ENCODE measurements around the gene RPP14.

The RPP14 gene

DNA sequence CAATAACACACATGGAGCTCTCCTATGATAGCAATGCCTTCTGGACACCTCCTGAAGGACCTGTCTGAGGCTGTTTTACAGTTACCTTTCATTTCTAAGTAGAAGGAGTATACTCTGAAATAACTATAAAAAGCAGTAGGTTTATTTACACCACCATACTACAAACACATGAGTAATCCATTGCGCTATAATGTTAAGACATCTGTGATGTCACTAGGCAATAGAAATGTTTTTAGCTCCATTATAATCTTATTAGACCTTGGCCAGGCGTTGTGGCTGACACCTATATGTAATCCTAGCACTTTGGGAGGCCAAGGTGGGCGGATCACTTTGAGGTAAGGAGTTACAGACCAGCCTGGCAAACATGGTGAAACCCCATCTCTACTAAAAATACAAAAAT is 51.4 kb downstream of the RPP14 start:
- DNase-seq: no peak
- no peak overlapping the region for H3K4me3 ChIP-seq (ENCODE audit: low read depth, low read length)
- no peaks in the 10 kb centered on the region for H3K36me3 ChIP-seq (replicated peaks)
- H3K27ac ChIP-seq: no peak overlapping the region
- H3K27me3 ChIP-seq (replicated peaks): no peaks in the 10 kb centered on the region
- TF ChIP-seq, protein P1, sequence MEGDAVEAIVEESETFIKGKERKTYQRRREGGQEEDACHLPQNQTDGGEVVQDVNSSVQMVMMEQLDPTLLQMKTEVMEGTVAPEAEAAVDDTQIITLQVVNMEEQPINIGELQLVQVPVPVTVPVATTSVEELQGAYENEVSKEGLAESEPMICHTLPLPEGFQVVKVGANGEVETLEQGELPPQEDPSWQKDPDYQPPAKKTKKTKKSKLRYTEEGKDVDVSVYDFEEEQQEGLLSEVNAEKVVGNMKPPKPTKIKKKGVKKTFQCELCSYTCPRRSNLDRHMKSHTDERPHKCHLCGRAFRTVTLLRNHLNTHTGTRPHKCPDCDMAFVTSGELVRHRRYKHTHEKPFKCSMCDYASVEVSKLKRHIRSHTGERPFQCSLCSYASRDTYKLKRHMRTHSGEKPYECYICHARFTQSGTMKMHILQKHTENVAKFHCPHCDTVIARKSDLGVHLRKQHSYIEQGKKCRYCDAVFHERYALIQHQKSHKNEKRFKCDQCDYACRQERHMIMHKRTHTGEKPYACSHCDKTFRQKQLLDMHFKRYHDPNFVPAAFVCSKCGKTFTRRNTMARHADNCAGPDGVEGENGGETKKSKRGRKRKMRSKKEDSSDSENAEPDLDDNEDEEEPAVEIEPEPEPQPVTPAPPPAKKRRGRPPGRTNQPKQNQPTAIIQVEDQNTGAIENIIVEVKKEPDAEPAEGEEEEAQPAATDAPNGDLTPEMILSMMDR (IDR thresholded peaks at IDR 0.05; ENCODE audit: low read depth, low read length, missing control alignments): no peak
- in situ Hi-C loops (cut with HindIII; ENCODE audit: low pct_ligation_motif_present, low sequenced_read_pairs): no loop called here

DNA sequence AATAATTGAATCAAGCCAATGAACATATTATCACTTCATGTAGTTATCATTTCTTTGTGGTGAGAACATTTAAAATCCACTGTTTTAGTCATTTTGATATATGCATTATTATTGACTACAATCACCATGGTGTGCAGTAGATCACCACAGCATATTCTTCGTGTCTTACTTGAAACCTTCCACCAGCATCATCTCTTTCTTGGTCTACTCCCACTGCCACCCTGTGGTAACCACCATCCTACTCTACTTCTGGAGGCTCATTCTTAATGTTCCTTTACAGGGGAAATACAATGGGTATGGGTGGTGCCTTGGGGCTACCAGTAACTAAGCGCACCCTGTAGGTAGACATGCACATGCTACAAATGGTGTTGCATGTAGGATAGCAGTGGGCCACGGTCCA is 52.0 kb downstream of the RPP14 start:
- Histone ChIP-seq H3K27ac (no peak overlapping the region), H3K36me3 (replicated peaks) (no peaks in the 10 kb centered on the region), H3K4me3 (ENCODE audit: low read depth, low read length) (no peak overlapping the region), H3K27me3 (replicated peaks) (no peaks in the 10 kb centered on the region)
- in situ Hi-C loops (cut with HindIII; ENCODE audit: low pct_ligation_motif_present, low sequenced_read_pairs): no loop called here
- no peak for DNase-seq
- TF ChIP-seq, protein P1 (IDR thresholded peaks at IDR 0.05; ENCODE audit: low read depth, low read length, missing control alignments): no peak

DNA sequence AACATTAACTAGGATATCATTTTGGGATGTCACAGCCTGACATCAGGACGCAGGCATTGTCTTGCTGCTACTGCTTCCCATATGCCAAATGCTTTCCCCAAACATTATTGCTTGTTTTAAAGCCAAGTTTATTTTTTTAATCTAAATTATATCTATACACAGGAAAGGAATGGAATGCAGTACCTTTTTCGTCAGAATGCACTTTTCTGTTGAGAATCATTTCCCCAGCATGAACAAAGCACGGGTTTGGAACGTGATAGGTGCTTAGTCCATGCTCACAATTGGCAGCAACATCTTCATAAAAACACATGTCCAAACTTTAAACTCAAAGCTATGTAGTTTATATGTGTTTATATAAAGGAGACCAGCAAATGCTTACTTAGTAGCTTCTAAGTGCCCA is 52.8 kb downstream of the RPP14 start:
- Histone ChIP-seq H3K36me3 (replicated peaks) (no peaks in the 10 kb centered on the region), H3K27me3 (replicated peaks) (no peaks in the 10 kb centered on the region), H3K27ac (no peak overlapping the region), H3K4me3 (ENCODE audit: low read depth, low read length) (no peak overlapping the region)
- in situ Hi-C loops (cut with HindIII; ENCODE audit: low pct_ligation_motif_present, low sequenced_read_pairs): no loop called here
- TF ChIP-seq, protein P1 (IDR thresholded peaks at IDR 0.05; ENCODE audit: low read depth, low read length, missing control alignments): no peak
- DNase-seq: no peak

DNA sequence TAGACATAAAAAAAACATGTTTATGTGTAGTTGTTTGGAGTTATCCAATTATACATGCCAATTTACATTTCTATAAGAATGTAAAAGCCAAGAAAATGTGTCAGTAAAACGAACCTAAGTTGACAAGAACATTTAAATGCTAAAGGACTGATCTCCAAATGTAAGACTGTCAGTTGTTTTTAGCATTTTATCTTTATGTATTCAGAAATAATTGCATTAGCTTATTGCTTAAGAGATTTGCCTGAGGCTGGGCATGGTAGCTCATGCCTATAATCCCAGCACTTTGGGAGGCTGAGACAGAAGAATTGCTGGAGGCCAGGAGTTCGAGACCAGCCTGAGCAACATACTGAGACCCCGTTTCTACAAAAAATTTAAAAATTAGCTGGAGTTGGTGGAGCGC is 53.6 kb downstream of the RPP14 start:
- Histone ChIP-seq H3K4me3 (ENCODE audit: low read depth, low read length) (no peak overlapping the region), H3K27ac (no peak overlapping the region), H3K36me3 (replicated peaks) (no peaks in the 10 kb centered on the region), H3K27me3 (replicated peaks) (no peaks in the 10 kb centered on the region)
- TF ChIP-seq, protein P1 (IDR thresholded peaks at IDR 0.05; ENCODE audit: low read depth, low read length, missing control alignments): no peak
- in situ Hi-C loops (cut with HindIII; ENCODE audit: low pct_ligation_motif_present, low sequenced_read_pairs): no loop called here
- DNase-seq: no peak

DNA sequence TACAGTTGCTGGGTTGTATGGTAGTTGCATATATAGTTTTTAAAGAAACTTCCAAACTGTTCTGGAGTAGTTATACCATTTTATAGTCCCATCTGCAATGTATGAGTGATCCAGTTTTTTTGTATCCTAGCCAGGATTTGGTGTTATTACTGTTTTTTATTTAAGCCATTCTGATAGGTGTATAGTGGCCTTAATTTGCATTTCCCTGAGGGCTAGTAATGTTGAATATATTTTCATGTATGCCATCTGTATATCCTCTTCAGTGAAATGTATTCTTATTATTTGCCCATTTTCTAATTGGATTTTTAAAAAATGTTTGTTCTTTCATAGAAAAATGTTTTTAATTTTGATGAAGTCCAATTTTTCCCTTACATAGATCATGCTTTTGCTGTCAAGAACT is 55.8 kb downstream of the RPP14 start:
- in situ Hi-C loops (cut with HindIII; ENCODE audit: low pct_ligation_motif_present, low sequenced_read_pairs): no loop called here
- Histone ChIP-seq H3K27me3 (replicated peaks) (no peaks in the 10 kb centered on the region), H3K4me3 (ENCODE audit: low read depth, low read length) (no peak overlapping the region), H3K36me3 (replicated peaks) (no peaks in the 10 kb centered on the region), H3K27ac (no peak overlapping the region)
- TF ChIP-seq, protein P1 (IDR thresholded peaks at IDR 0.05; ENCODE audit: low read depth, low read length, missing control alignments): no peak
- DNase-seq: no peak

DNA sequence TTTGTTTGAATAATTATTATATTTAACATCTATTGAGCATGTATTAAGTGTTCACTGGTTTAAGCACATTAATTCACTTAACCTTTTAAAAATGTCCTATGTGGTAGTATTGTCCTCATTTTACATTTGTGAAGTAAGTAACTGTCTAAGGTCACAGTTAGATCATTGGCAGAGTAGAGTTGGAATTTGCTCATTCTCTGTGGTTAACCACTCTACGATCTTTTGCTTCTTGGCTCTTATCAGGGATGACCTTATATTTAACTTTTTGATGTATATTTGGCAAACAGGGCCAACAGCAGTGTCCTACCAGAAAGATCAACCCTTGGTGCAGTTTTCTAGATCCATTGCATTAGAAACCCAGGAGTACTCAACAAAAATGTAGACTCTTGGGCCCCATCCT is 60.7 kb downstream of the RPP14 start:
- Histone ChIP-seq H3K27ac (no peak overlapping the region), H3K4me3 (ENCODE audit: low read depth, low read length) (no peak overlapping the region), H3K27me3 (replicated peaks) (no peaks in the 10 kb centered on the region), H3K36me3 (replicated peaks) (no peaks in the 10 kb centered on the region)
- TF ChIP-seq, protein P1 (IDR thresholded peaks at IDR 0.05; ENCODE audit: low read depth, low read length, missing control alignments): no peak
- in situ Hi-C loops (cut with HindIII; ENCODE audit: low pct_ligation_motif_present, low sequenced_read_pairs): no loop called here
- peak; percentile 6 for DNase-seq
